Measurements from ENCODE around the gene IFT25. TPM values are rescaled to one million over a fixed set of nuclear protein-coding genes. Genes with fewer than 3 reads are reported as not detected.
A peak's percentile ranks its signal among the peaks of the same experiment; 100 is the strongest.

The IFT25 gene
- total RNA-seq, 4 donors from 2014 or later: 15.5 to 39.9 (median 26.8) TPM

- Histone ChIP-seq H3K27ac (no peak overlapping the region), H3K36me3 (no peaks in the 10 kb centered on the region), H3K4me1 (peaks cover 0 to 23% (median 0%) of the 10 kb centered on the region in 4 donors), H3K9me3 (no peaks in the 10 kb centered on the region), H3K27me3 (no peaks in the 10 kb centered on the region), H3K4me3 (no peak overlapping the region)
- WGBS, 2 donors: 77 to 91% methylated on average over 3 of the region's 3 CpGs
- no peak for DNase-seq (ENCODE audit: low spot score in 2 of 2)
- TF ChIP-seq POLR2A (IDR thresholded peaks at IDR 0.05) (no peak), CTCF (IDR thresholded peaks at IDR 0.05) (no peak), EP300 (IDR thresholded peaks at IDR 0.05) (no peak)
Measured at GRCh38 chr1:53899708-53900107, 45.8 kb downstream of the IFT25 start.

GRCh38 chr1:53899206-53899628 is 46.3 kb downstream of the IFT25 start:
- H3K27ac ChIP-seq: no peak overlapping the region
- H3K4me1 ChIP-seq: peaks cover 0 to 23% (median 0%) of the 10 kb centered on the region in 4 donors
- no peaks in the 10 kb centered on the region for H3K9me3 ChIP-seq
- WGBS, 2 donors: 3 to 12% methylated on average over 2 of the region's 2 CpGs
- H3K4me3 ChIP-seq: no peak overlapping the region
- DNase-seq (ENCODE audit: low spot score in 2 of 2): no peak
- no peak for TF ChIP-seq POLR2A (IDR thresholded peaks at IDR 0.05)
- TF ChIP-seq CTCF (IDR thresholded peaks at IDR 0.05): no peak
- TF ChIP-seq EP300 (IDR thresholded peaks at IDR 0.05): no peak
- no peaks in the 10 kb centered on the region for H3K36me3 ChIP-seq
- H3K27me3 ChIP-seq: no peaks in the 10 kb centered on the region

- Histone ChIP-seq H3K36me3 (no peaks in the 10 kb centered on the region), H3K27me3 (no peaks in the 10 kb centered on the region), H3K4me1 (peaks cover 0 to 23% (median 0%) of the 10 kb centered on the region in 4 donors), H3K27ac (peak overlapping the region in 1 of 4 donors; percentile 28), H3K4me3 (no peak overlapping the region), H3K9me3 (no peaks in the 10 kb centered on the region)
- DNase-seq (ENCODE audit: low spot score in 2 of 2): no peak
- 56 to 68% methylated on average over 2 of the region's 2 CpGs for WGBS, 2 donors
- TF ChIP-seq CTCF (IDR thresholded peaks at IDR 0.05): no peak
- no peak for TF ChIP-seq POLR2A (IDR thresholded peaks at IDR 0.05)
- no peak for TF ChIP-seq EP300 (IDR thresholded peaks at IDR 0.05)
Measured at GRCh38 chr1:53896635-53897229, 48.8 kb downstream of the IFT25 start.

- no peak for TF ChIP-seq POLR2A (IDR thresholded peaks at IDR 0.05)
- no peak for TF ChIP-seq EP300 (IDR thresholded peaks at IDR 0.05)
- TF ChIP-seq CTCF (IDR thresholded peaks at IDR 0.05): no peak
- H3K4me3 ChIP-seq: no peak overlapping the region
- no peak for DNase-seq (ENCODE audit: low spot score in 2 of 2)
- H3K36me3 ChIP-seq: no peaks in the 10 kb centered on the region
- WGBS, 2 donors: 77 to 83% methylated on average over 6 of the region's 6 CpGs
- H3K9me3 ChIP-seq: no peaks in the 10 kb centered on the region
- peaks cover 0 to 32% (median 1%) of the 10 kb centered on the region in 4 donors for H3K4me1 ChIP-seq
- H3K27ac ChIP-seq: no peak overlapping the region
- no peaks in the 10 kb centered on the region for H3K27me3 ChIP-seq
Measured at GRCh38 chr1:53895421-53895820, 50.1 kb downstream of the IFT25 start.

GRCh38 chr1:53894644-53895043 is 50.9 kb downstream of the IFT25 start:
- TF ChIP-seq CTCF (IDR thresholded peaks at IDR 0.05): no peak
- TF ChIP-seq POLR2A (IDR thresholded peaks at IDR 0.05): no peak
- TF ChIP-seq EP300 (IDR thresholded peaks at IDR 0.05): no peak
- Histone ChIP-seq H3K4me3 (no peak overlapping the region), H3K4me1 (peaks cover 0 to 35% (median 3%) of the 10 kb centered on the region in 4 donors), H3K36me3 (no peaks in the 10 kb centered on the region), H3K27ac (no peak overlapping the region), H3K27me3 (no peaks in the 10 kb centered on the region), H3K9me3 (no peaks in the 10 kb centered on the region)
- 91 to 97% methylated on average over 5 of the region's 5 CpGs for WGBS, 2 donors
- no peak for DNase-seq (ENCODE audit: low spot score in 2 of 2)

All from tibial nerve (tissue), 4 donors.